Activated CD4-positive, CD25-positive, alpha-beta regulatory T cell (primary cell): ENCODE results near the gene FBXO48.

Source experiments
- DNase-seq, 4 experiments: peaks; one replicate each; lab custom pipeline; 2025; lab: John Stamatoyannopoulos, UW

FBXO48 gene

DNA sequence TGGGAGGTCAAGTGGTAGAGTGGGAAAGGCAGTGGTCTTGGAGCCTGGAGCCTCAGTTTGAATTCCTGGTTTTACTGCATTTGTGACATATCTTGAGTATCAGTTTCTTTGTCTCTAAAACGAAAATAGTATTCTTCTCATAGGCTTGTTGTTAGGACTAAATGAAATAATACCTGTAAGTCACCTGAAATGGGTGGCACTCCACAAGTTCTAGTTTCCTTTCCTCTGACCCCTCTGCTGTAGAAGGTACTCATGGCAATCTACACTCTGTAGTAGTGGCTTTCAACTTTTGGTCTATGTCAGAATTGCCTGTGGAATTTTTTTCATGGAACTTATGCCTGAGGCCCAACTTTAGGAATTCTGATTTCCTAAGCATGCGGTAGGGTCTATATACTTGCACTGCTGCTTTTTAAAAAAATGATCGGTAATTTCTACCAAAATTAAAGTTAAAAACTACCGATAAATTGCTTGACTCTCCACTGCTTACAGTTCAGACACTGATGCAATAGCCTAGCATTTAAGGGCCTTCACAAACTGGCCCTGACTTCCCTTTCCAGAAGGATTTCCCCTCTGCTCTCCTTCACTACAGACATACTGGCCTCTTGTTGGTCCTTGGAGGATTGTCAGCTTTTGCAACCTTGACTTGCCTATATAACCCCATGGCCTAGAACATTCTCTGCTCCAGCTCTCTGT is 54.8 kb downstream of the FBXO48 start:
- DNase-seq: no peak

DNA sequence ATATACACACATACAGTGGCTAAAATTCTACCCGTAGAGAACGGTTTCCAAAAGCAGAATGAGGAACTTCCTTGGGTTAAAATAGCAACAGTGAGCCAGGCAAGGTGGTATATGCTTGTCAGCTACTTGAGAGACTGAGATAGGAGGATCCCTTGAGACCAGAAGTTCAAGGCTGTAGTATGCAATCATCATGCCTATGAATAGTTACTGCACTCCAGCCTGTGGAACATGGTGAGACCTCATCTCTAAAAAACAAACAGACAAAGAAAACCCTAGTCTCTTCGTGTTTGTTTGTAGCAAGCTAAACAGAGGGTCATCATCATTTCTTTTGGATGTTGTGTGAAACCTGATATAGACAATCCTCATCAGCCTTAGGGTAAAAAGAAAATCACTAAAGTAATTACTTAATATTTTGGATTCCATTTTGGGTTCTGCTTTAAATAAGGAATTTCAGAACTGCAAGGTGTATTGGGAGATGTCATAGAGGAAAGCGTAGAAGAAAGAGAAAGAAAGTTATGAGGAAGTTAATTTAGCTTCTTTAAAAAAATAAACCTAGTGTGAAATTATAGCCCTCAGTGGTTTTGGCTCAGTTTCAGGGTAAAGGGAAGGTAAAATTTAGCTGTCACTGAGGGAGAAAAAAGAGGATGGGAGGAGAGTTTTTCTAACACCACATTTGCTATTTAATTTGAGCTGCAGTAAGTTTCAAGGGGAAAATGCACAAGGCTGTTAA is 55.5 kb downstream of the FBXO48 start:
- DNase-seq: no peak
